Midbrain (tissue), 1 donor: ENCODE measurements around the gene EPB41L2.
A peak's percentile ranks its signal among the peaks of the same experiment; 100 is the strongest.

Experiments
- DNase-seq: peaks from one replicate; lab custom pipeline; 2025; lab: John Stamatoyannopoulos, UW

Gene EPB41L2

DNA sequence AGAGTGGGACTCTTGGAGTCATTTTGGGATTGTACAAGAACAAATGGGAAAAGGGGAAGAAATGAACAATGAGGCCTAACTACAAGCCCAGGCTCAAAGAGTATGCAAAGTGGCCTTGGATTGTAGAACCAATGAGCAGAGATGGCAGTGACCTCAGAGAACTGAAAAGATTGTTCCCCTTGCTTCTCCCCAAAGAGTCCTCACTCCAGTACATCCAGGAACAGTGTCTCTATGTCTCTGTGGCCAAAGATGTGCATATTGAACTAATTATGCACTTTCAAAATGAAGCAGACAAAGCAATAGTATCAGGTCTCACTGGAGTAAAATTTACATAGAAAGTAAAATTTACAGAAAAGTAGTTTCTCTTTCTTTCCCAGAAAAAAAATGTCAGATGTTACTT is 154.9 kb downstream of the EPB41L2 start:
- no peak for DNase-seq

DNA sequence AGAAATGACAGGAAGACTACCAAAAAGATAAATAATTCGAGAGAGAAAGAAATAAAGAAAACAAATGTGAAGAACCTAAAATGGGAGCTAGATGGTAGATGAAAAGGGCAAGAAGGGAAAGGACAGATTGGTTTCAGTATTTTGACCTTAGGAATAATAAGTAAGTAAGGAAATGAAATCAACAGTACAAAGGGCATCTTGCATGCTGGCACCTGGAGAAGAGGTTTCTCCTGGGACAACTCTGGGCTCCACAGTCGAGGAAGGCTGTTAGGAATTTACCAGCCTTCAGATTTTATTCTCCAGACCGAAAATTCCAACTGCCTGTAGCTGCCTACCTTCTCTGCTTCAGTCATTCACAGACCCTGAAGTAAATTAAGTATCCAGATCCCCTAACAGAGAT is 155.4 kb downstream of the EPB41L2 start:
- DNase-seq = no peak

DNA sequence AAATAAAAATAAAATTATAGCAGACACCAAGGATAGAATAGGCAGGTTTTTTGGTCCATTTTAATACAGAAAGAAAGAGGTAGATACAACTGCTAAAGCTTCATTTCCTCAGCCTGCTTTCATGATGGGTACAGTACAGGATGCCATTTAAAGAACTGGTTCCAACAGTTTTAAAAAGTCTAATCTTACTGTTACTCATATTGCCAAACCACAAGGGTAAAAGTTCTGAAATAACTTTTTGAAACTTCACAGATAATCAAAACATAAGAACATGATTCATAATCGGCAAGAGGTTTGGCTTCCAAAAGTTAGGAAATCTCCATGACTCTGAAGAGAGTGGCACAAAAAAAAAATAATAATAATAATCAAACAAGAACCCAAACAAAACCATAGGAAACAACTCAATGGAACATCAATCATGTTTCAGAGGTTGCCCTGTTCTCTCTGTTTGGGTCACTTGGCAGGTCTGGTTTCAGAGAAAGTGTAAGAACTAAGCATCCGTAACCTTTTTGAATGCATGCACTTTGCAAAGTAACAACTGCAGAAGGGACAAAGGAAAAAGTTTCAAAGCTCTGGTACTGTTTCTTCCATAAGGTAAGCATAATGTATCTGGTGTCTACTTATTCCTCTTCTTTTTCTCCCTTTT is 156.2 kb downstream of the EPB41L2 start:
- DNase-seq = no peak

GRCh38 chr6:130903602-130904001 is 159.4 kb downstream of the EPB41L2 start:
- DNase-seq = no peak

DNA sequence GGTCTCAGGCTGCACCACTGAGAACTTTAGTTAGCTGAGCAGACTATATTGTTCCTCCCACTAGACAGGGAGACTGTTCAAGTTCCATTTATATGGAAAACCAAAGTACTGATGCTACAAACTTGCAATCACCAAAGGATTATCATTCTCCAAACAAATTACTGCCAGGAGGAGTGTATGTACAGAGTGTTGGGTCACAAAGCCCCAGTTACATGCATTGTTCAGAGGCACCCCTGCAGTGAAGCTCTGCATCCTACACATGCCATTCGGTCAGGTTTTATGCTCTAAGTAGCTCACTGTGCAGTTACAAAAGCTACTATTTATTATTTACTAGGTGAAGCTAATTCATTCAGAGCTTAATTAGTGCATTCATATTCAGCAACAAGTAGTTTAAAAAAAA is 160.0 kb downstream of the EPB41L2 start:
- DNase-seq = no peak

DNA sequence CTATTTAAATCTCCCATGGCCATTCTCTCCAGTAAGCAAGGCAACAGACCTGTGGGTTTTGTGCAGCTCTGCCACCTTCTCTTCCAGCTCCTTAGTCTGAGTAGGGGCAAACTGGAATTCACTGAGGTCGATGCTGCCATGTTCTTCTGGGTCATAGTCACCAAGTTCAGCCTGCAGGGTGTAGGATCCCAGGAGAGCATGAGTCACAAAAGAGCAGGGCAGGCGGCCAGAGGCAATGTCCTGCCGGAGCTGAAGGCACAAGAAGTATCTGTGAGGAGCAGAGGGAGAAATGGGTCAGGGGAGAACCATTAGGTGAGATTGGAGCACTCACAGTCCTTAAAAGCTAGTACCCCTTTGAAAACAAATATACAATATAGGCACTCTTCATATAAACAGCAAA is 162.1 kb downstream of the EPB41L2 start:
- DNase-seq = no peak

- no peak for DNase-seq
Observed at GRCh38 chr6:130896249-130896648, 166.8 kb downstream of the EPB41L2 start.

DNA sequence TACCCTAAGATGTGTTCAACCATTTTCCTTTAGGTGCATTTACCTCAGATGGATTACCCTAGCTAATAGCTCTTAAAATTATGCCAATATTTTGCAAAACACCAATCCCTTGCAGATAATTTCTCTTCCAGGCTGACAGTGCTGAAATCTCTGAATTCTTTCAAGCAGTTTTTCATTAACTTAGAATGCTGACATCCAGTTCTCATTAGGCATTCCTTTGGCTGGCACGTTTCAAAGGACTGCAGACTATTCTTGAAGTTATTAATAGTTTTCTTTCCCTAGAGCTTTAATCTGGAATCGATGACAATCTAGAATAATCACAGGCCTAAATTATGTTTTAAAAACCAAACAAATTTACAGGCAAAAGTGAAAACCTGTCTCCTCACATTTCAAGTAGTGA is 167.5 kb downstream of the EPB41L2 start:
- no peak for DNase-seq

- no peak for DNase-seq
Observed at GRCh38 chr6:130893766-130894165, 169.3 kb downstream of the EPB41L2 start.

DNA sequence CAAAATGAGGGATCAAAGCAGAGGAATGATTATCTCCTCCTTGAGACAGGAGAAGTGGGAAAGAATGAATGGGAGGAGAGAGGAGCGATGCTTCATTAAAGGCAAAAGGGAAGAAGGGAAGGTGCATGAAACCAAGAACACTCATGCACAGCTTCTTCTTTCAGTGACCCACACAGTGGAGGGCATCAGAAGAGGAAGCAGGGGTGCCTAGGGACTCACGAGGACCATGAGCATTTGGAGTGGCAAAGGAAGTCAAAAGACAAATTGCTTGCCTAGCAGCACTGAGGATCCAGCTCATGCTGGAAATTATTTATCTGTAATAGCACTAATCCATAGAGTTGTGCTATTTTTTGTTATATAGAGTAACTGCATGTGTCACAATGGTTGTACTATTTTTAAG is 169.8 kb downstream of the EPB41L2 start:
- DNase-seq = peak; percentile 23

DNA sequence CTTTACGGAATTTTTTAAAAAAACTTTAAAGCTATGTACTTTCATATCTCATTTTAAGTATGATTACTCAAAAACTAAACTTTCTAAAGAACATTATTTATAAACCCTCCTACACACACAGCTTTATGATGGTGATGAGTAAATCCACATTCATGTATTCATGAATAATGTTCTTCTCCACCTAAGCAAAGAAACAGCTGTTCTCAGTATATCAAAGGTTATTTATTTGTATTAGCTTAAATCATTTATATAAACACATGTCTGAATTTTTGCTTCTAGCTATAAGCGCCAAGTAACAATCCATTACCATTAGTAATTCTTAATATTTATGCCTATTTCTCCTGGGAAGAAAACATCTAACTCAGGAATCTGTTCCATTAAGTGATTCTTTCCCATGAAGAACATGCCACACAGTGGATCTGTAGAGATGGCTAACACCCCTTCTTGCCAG is 172.5 kb downstream of the EPB41L2 start:
- no peak for DNase-seq

DNA sequence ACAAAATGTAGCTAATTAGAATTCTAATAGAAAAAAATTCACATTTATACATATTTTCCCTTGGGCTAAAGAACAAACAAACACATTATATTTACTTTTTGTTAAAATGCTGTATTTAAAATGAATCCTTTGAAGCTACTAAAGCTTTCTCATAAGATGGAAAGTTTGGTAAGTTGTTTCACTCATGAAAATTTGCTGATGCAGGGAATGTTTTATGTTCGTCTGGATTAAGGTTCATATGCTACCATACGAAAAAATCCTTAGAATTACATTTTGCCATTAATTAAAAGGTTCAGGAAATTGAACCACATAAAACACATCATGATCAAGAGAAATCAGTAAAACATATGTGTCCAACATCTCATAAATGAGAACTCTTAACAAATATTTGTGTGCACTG is 173.6 kb downstream of the EPB41L2 start:
- DNase-seq = no peak

- peak; percentile 56 for DNase-seq
Observed at GRCh38 chr6:130888246-130888645, 174.8 kb downstream of the EPB41L2 start.

DNA sequence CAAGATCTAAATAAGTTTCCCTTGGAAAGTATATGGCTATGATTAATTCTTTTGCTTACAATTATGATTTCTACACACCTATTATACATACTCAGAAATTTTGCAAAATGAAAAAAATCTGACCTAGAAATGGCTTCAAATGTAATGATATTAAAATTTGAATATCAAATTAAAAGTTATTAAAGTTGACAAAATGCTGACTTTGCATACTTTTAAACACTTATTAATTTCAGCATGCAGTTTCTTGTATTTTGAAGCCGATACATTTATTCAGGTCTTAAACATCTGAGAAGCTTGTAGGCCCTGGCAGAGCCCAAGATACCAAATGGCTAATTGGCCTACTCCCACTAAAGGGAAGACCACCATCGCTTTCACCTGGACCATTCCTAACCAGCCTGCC is 176.1 kb downstream of the EPB41L2 start:
- no peak for DNase-seq

GRCh38 chr6:130885392-130886192 is 177.5 kb downstream of the EPB41L2 start:
- DNase-seq = peak; percentile 81

DNA sequence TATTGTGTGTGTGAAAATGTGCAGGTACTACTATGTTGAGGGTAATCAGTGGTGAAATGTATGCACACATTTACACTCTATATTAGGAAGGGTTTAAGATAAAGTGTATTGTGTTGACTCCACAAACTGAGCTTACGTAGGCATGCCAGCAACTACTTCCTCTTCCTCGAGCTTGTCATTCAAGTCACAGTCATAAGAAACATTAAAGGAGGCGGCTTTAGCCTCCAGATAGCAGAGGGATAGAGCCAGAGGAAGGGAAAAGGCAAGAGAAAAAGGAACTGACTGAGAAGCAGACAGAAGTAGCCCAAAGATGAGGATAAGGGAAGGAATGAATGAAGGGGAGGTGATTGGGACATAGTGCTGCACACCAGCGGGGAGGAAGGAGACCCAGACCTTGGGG is 180.7 kb downstream of the EPB41L2 start:
- DNase-seq = no peak

DNA sequence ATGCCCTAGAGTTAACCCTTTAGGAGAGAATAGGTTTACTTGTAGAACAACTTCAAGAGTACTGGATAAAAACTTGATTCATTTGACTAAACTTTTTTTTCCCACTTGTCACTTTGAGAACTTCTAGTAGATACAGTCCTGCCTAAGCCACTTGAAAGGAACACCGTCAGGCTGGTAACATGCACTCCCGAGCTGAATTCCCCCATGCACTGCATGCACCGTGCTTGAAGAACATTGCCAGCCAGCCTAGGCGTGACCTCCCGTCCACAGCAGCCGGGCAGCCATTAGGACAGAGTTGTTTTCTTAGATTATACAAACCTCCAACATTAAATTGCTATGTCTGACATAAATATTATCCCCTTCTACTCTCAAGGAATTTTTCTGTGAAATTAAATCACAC is 183.2 kb downstream of the EPB41L2 start:
- no peak for DNase-seq

DNA sequence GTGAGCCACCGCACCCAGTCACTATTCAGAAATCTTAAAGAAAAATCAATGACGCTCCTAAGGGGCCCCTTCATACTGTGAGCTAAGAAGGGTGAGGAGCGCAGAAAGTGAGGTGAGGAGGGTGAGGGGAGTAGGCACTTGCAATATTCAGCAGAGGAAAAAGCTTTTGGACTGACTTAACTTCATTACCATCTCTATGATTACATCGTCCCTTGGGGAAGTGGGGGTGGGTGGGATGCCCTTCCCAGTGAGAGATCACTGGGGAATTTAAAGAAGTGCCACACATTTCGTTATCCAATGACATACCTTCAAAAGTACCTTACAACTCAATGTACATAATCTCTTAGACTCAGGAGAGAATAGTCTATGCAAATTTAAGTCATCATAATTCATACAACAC is 189.3 kb downstream of the EPB41L2 start:
- no peak for DNase-seq

DNA sequence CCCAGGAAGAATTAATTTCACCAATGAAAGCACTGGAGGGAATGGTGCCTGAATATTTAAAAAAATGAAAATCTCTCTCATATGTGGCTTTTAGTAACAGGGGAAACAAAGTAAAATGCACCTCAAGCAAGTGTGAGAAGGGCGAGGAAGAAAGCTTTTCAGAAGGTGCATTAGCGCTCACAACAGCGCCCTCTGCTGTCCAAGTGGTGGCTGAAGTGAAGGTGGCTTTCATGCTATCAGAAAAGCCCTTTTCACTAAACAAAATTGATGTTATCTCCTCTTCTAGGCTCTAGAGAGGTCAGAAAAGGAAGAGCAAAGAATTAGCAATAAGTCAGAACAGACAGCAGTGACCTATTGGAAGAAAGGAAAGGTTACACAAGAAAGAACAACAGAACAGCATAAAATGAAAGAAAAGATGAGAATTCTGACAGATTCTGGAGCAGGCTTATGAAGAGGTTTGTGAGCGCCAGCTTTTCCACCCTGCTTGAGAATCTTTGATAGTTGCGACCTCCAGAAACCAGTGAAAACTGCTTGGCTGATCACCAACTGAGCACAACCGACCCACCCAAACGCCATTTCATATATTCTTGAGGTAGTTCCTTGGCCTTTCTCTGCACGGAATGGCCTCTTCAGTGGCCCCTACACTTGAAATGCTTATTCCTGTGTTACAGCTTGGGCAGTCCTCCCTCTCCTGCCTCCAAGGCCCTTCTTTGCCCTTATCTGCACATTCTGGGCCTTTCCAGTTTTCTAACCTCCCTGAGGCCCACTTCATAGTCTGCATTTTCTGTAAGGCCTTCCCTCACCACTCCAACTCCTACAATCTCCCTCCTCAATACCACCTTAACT is 190.6 kb downstream of the EPB41L2 start:
- DNase-seq = peak; percentile 72

GRCh38 chr6:130870179-130870880 is 192.7 kb downstream of the EPB41L2 start:
- no peak for DNase-seq

- DNase-seq = no peak
Observed at GRCh38 chr6:130869681-130870080, 193.4 kb downstream of the EPB41L2 start.

DNA sequence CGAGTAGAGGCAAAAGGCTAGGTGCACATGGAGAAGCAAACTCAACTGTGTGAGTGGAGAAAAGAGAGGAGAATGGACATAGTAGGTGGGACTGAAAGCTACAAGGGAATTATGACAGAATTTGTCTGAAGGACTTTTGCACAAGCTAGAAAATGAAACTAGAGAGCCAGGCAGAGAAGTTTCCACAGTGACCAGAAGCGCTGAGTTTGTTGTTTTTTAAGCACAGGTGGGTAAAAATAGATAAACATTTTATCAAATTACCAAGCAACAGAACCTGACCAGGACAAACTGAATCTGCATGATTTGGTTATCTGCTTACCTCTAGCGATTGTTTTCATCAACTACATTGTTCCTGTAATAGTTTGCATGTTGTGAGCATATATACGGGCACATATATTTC is 197.3 kb downstream of the EPB41L2 start:
- no peak for DNase-seq
